Measurements from ENCODE around the gene METTL27.
"Not testable (repeated sequence)": the region's sequence is repeated elsewhere in the genome, so short reads cannot be mapped to it uniquely, and the experiment has no call there.

Gene METTL27

GRCh38 chr7:73842067-73842976 is at the start of gene METTL27:
TSS of gene METTL27 (minus strand) at chr7:73842516. CDS start at chr7:73842140, 376 bp downstream.
- peak; percentile 78 to 89 for DNase-seq

- peak in 1 of 2 experiments; percentile 15 for DNase-seq
Measured at GRCh38 chr7:73891178-73891885, 49.0 kb upstream of the METTL27 start.

GRCh38 chr7:73890555-73891147 is 48.3 kb upstream of the METTL27 start:
- DNase-seq, result no peak

- DNase-seq, result no peak
Measured at GRCh38 chr7:73888959-73889358, 46.6 kb upstream of the METTL27 start.

GRCh38 chr7:73887762-73888161 is 45.4 kb upstream of the METTL27 start:
- no peak for DNase-seq

- no peak for DNase-seq
Measured at GRCh38 chr7:73885975-73886798, 43.9 kb upstream of the METTL27 start.

GRCh38 chr7:73885433-73885974 is 43.2 kb upstream of the METTL27 start:
- no peak for DNase-seq

- not testable (repeated sequence) for DNase-seq
Measured at GRCh38 chr7:73884867-73885422, 42.6 kb upstream of the METTL27 start.

- DNase-seq, result no peak
Measured at GRCh38 chr7:73882047-73882402, 39.7 kb upstream of the METTL27 start.

GRCh38 chr7:73881352-73882046 is 39.2 kb upstream of the METTL27 start:
- DNase-seq, result no peak

GRCh38 chr7:73880755-73881328 is 38.5 kb upstream of the METTL27 start:
- no peak for DNase-seq

- no peak for DNase-seq
Measured at GRCh38 chr7:73879977-73880681, 37.8 kb upstream of the METTL27 start.

GRCh38 chr7:73876973-73877372 is 34.7 kb upstream of the METTL27 start:
- no peak for DNase-seq

- DNase-seq, result no peak
Measured at GRCh38 chr7:73876361-73876760, 34.0 kb upstream of the METTL27 start.

- no peak for DNase-seq
Measured at GRCh38 chr7:73872056-73872908, 30.0 kb upstream of the METTL27 start.

- no peak for DNase-seq
Measured at GRCh38 chr7:73871163-73872011, 29.1 kb upstream of the METTL27 start.

GRCh38 chr7:73870041-73870492 is 27.8 kb upstream of the METTL27 start:
- DNase-seq, result no peak

Data from NCI-H524 (cell line).